Naive B cell (primary cell): ENCODE data around the gene CGB1. TPM values are rescaled to one million over a fixed set of nuclear protein-coding genes. Genes with fewer than 3 reads are reported as not detected.

Experiments used
- ATAC-seq, 2 donors: fragments of 150-1000 bp; cut with Tn5 transposase; 2 replicates each; pipeline ENCODE4 v1.10.0; 2021; ENCODE audit warnings: low read depth in 2 of 2, mild to moderate bottlenecking in 2 of 2, moderate library complexity in 2 of 2
- DNase-seq: peaks from one replicate; pipeline ENCODE4 v3.0.0; 2022
- H3K27ac Mint-ChIP-seq, 6 donors: one replicate each; pipeline ENCODE4 v1.8.0; 2020 to 2022; ENCODE audit warnings: mild to moderate bottlenecking in 6 of 6, mixed read lengths in 6 of 6, moderate library complexity in 5 of 6, inconsistent platforms in 2 of 6
- H3K27me3 Mint-ChIP-seq, 3 donors: one replicate each; pipeline ENCODE4 v1.8.0; 2021 to 2022; ENCODE audit warnings: mixed read lengths in 3 of 3, mild to moderate bottlenecking in 1 of 3
- H3K36me3 Mint-ChIP-seq, 2 donors: one replicate each; pipeline ENCODE4 v1.8.0; 2020 to 2022; ENCODE audit warnings: mixed read lengths in 2 of 2, inconsistent platforms in 1 of 2, mild to moderate bottlenecking in 1 of 2
- H3K4me1 Mint-ChIP-seq, 3 donors: one replicate each; pipeline ENCODE4 v1.8.0; 2020 to 2022; ENCODE audit warnings: mixed read lengths in 3 of 3, inconsistent platforms in 1 of 3, mild to moderate bottlenecking in 1 of 3, moderate library complexity in 1 of 3
- H3K4me3 Mint-ChIP-seq, 8 donors: one replicate each; pipeline ENCODE4 v1.8.0; 2020 to 2022; ENCODE audit warnings: mild to moderate bottlenecking in 8 of 8, mixed read lengths in 8 of 8, moderate library complexity in 8 of 8, inconsistent platforms in 2 of 8
- H3K9me3 Mint-ChIP-seq, 7 donors: one replicate each; pipeline ENCODE4 v1.8.0; 2020 to 2022; ENCODE audit warnings: mixed read lengths in 7 of 7, mild to moderate bottlenecking in 5 of 7, inconsistent platforms in 2 of 7, moderate library complexity in 1 of 7
- polyA plus RNA-seq, 6 donors: library from polyadenylated mRNA; unstranded; fragments of 300-500 nt; fragmentation: Illumina TruSeq; gene quantifications; one replicate each; pipeline ENCODE4 v1.2.3, GENCODE V29; 2021; ENCODE audit warnings: low read depth in 6 of 6

Gene CGB1
- polyA plus RNA-seq, 6 donors from 2014 or later: not detected

DNA sequence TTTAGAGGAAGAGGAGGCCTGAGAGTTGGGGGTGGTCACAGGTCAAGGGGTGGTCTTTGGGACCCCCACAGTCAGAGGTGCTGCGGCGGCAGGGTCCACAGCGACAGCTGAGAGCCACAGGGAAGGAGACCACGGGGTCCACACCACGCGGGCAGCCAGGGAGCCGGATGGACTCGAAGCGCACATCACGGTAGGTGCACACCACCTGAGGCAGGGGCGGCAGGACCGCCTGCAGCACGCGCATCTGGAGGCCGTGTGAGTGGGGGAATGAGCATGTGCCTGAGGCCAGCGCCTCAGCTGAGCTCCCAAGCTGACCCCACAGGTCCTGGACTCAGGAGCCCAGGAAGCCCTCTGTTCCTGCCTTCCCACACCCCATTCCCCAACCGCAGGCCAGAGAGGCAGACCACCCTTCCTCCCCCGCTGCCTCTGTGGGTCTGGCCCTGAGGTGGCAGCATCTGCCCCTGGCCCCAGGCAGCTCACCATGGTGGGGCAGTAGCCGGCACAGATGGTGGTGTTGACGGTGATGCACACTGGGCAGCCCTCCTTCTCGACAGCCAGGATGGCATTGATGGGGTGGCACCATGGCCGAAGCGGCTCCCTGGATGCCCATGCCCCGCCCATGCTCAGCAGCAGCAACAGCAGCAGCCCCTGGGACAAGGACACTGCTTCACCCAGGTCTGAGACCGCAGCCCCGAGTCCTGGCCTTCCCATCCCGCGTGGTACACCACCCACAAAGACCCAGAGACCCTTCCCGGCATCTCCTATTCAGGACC is 20.4 kb downstream of the CGB1 start:
- no peaks in the 10 kb centered on the region for H3K9me3 Mint-ChIP-seq
- H3K36me3 Mint-ChIP-seq: no peaks in the 10 kb centered on the region
- peak overlapping the region in 4 of 8 donors; percentile 27 to 75 (median 43) for H3K4me3 Mint-ChIP-seq
- peaks cover 13 to 33% (median 22%) of the 10 kb centered on the region in 3 donors for H3K4me1 Mint-ChIP-seq
- DNase-seq (no peak), ATAC-seq (no peak)
- peak overlapping the region in 2 of 6 donors; percentile 52 to 90 for H3K27ac Mint-ChIP-seq
- peaks cover 0 to 8% (median 0%) of the 10 kb centered on the region in 3 donors for H3K27me3 Mint-ChIP-seq

DNA sequence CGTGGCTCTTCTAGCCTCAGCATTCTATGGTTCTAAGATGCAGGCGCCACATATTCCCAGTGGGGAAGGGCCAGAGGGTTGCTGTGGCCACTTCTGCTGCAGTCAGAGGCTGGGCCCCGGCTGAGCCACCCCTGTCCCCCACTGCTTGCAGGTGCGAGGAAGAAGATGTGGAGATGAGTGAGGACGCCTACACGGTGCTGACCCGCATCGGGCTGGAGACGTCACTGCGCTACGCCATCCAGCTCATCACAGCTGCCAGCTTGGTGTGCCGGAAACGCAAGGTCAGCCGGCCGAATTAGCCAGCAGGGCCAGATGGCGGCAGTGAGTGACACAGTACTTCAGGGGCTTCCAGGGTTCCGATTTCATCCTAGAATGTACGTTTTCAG is 21.8 kb downstream of the CGB1 start:
- Mint-ChIP-seq H3K4me1 (peaks cover 12 to 19% (median 12%) of the 10 kb centered on the region in 3 donors), H3K9me3 (no peaks in the 10 kb centered on the region), H3K36me3 (peaks cover 0 to 9% of the 10 kb centered on the region in 2 donors), H3K4me3 (peak overlapping the region in 2 of 8 donors; percentile 15 to 62), H3K27ac (peak overlapping the region in 1 of 6 donors; percentile 47), H3K27me3 (peaks cover 0 to 8% (median 0%) of the 10 kb centered on the region in 3 donors)
- no peak for ATAC-seq
- DNase-seq: no peak

DNA sequence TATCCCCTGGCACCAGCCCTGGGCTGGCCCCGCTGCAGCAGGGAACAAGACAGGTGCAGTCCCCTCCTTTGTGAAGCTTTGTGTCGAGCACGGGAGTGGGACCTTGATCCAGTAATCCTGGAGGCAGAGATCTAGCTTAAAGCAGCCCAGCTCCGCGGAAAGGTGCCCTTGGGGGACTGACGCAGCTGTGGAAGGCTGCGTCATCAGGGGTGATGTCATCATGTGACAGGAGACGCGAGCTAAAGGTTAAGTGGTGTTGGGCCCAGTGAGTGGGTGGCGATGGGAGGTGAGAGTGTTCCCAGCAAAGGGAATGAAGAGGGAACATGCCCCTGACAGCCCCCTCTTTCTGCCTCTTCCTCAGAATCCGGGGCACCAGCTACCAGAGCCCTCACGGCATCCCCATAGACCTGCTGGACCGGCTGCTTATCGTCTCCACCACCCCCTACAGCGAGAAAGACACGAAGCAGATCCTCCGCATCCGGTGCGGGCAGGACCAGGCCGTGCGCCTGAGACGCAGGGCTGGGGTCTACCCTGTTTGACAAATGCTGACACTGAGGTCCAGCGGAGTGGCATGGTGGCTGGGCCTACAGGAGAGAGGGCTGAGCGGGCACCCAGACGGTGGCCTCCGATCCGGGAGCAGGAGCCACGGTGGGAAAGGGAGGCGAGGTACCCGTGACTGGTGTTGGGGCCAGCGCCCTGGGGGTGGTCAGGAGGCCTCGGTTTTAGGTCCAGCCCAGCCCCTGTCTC is 22.4 kb downstream of the CGB1 start:
- peak overlapping the region in 2 of 8 donors; percentile 30 to 76 for H3K4me3 Mint-ChIP-seq
- peaks cover 8 to 16% (median 8%) of the 10 kb centered on the region in 3 donors for H3K4me1 Mint-ChIP-seq
- peaks cover 0 to 9% of the 10 kb centered on the region in 2 donors for H3K36me3 Mint-ChIP-seq
- H3K9me3 Mint-ChIP-seq: no peaks in the 10 kb centered on the region
- DNase-seq: no peak
- peaks cover 0 to 5% (median 0%) of the 10 kb centered on the region in 3 donors for H3K27me3 Mint-ChIP-seq
- no peak for ATAC-seq
- H3K27ac Mint-ChIP-seq: no peak overlapping the region

DNA sequence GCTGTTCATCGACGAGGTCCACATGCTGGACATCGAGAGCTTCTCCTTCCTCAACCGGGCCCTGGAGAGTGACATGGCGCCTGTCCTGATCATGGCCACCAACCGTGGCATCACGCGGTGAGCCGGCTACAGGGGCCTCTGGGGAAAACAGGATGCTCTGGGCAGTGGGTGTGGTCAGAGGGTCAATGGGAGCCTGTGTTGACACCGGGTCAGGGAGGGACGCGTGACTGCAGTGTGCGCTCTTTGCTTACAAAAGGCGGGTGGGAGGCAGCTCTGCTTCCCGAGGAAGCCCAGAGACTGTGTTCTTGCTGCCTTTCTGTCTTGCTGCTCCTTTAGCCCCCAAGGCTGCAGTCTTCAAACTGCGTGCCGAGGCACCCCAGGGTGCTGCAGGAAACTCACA is 25.5 kb downstream of the CGB1 start:
- no peaks in the 10 kb centered on the region for H3K27me3 Mint-ChIP-seq
- no peak overlapping the region for H3K4me3 Mint-ChIP-seq
- H3K27ac Mint-ChIP-seq: no peak overlapping the region
- peaks cover 0 to 9% of the 10 kb centered on the region in 2 donors for H3K36me3 Mint-ChIP-seq
- ATAC-seq: no peak
- no peak for DNase-seq
- H3K9me3 Mint-ChIP-seq: no peaks in the 10 kb centered on the region
- peaks cover 0 to 4% (median 0%) of the 10 kb centered on the region in 3 donors for H3K4me1 Mint-ChIP-seq

DNA sequence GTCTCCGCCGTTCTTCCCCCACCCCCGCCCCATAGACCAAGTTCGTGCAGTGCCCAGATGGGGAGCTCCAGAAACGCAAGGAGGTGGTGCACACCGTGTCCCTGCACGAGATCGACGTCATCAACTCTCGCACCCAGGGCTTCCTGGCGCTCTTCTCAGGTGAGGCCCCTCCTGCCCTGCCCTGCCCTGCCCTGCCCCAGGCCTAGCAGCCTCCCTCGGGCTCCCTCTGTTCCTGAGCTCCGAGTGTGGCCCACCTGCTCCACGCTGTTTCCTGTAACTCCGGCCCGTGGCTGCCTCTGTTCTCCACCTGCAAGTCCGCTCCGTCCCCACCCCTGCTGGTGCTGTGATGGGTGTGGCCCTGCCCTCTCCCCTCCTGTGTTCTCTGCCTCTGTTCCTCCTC is 26.2 kb downstream of the CGB1 start:
- DNase-seq (no peak), ATAC-seq (no peak)
- Mint-ChIP-seq H3K4me3 (no peak overlapping the region), H3K36me3 (peaks cover 0 to 9% of the 10 kb centered on the region in 2 donors), H3K27me3 (no peaks in the 10 kb centered on the region), H3K4me1 (peaks cover 0 to 4% (median 0%) of the 10 kb centered on the region in 3 donors), H3K27ac (no peak overlapping the region), H3K9me3 (no peaks in the 10 kb centered on the region)

DNA sequence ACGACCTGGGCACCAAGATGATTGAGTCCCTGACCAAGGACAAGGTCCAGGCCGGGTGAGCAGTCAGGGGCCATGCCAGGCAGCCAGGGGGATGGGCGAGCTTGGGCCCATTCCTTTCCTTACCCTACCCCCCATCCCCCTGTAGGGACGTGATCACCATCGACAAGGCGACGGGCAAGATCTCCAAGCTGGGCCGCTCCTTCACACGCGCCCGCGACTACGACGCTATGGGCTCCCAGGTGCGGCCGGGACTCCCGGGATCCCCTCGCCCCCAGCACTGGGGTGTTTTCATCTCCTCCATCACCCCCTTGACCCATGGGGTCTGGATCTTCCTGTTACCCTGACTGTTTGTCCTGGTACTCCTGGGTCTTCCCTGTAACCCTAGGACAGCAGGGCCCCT is 26.9 kb downstream of the CGB1 start:
- H3K27me3 Mint-ChIP-seq: no peaks in the 10 kb centered on the region
- ATAC-seq (no peak), DNase-seq (no peak)
- H3K4me3 Mint-ChIP-seq: no peak overlapping the region
- H3K36me3 Mint-ChIP-seq: peaks cover 0 to 9% of the 10 kb centered on the region in 2 donors
- no peak overlapping the region for H3K27ac Mint-ChIP-seq
- peaks cover 0 to 4% (median 0%) of the 10 kb centered on the region in 3 donors for H3K4me1 Mint-ChIP-seq
- H3K9me3 Mint-ChIP-seq: no peaks in the 10 kb centered on the region

DNA sequence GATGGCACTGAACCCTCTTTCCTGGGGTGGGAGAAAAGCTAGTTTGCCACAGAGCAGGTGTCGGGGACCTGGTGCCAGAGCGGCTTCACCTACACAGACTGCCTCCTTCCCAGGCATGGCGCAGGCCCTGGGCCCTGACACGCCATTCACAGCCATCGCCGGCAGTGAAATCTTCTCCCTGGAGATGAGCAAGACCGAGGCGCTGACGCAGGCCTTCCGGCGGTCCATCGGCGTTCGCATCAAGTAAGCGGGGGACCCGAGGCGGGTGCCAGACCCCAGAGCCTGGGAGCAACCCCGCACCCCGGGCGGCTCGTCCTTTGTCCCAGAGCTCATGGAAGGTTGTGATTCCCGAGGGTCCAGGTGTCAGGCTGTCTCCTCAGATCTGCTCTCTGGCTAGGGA is 29.8 kb downstream of the CGB1 start:
- peaks cover 6 to 9% of the 10 kb centered on the region in 2 donors for H3K36me3 Mint-ChIP-seq
- DNase-seq: no peak
- peaks cover 0 to 4% (median 0%) of the 10 kb centered on the region in 3 donors for H3K4me1 Mint-ChIP-seq
- H3K27me3 Mint-ChIP-seq: no peaks in the 10 kb centered on the region
- no peak for ATAC-seq
- no peaks in the 10 kb centered on the region for H3K9me3 Mint-ChIP-seq
- no peak overlapping the region for H3K27ac Mint-ChIP-seq
- H3K4me3 Mint-ChIP-seq: no peak overlapping the region

DNA sequence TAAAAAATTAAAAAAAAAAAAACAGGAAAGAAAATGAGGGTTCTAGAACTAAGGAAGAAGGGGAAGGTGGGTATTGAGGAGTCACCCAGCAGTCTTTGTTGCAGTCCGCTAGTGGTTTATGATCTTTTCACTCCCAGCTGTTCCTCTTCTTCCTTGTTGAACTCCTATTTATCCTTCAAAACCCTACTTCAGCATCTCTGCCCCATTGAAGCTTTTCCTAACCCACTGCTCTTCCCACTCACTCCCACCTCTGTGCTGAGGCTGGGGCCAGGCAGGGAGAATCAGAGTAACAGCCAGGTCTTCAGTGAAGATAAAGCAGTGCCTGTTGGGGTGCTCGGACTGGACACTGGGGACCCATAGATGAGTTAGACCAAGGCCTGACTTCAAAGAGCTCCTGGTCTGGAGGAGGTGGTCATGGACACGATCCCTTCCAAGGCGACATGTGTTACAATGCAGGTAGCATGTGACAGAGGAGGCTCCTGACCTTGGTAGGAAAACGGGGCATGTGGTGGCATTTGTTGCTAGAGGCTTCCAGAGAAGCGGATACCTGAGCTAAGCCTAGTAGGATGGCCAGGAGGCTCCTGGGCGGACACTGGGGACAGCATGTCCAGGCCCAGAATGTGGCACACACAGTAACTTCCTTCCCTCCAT is 31.6 kb downstream of the CGB1 start:
- ATAC-seq: no peak
- peaks cover 0 to 6% of the 10 kb centered on the region in 2 donors for H3K36me3 Mint-ChIP-seq
- H3K9me3 Mint-ChIP-seq: no peaks in the 10 kb centered on the region
- no peak overlapping the region for H3K27ac Mint-ChIP-seq
- no peak for DNase-seq
- H3K4me1 Mint-ChIP-seq: no peaks in the 10 kb centered on the region
- no peak overlapping the region for H3K4me3 Mint-ChIP-seq
- H3K27me3 Mint-ChIP-seq: no peaks in the 10 kb centered on the region

DNA sequence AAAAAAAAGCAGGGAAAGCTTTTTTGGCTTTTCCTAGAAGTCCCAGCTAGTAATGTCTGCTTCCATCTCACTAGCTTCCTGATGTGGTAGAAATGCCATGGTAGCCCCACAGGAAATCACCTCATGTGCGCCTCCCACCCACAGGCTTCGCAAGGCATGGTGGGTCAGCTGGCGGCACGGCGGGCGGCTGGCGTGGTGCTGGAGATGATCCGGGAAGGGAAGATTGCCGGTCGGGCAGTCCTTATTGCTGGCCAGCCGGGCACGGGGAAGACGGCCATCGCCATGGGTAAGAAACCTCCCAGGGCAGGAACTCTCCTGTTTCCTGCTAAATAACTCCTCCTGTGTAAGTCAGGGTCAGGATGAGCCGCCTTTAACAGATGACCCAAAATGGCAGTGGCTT is 32.6 kb downstream of the CGB1 start:
- Mint-ChIP-seq H3K27me3 (no peaks in the 10 kb centered on the region), H3K4me1 (peaks cover 0 to 7% (median 6%) of the 10 kb centered on the region in 3 donors), H3K9me3 (no peaks in the 10 kb centered on the region), H3K27ac (no peak overlapping the region), H3K36me3 (peaks cover 0 to 6% of the 10 kb centered on the region in 2 donors), H3K4me3 (no peak overlapping the region)
- DNase-seq: no peak
- no peak for ATAC-seq

DNA sequence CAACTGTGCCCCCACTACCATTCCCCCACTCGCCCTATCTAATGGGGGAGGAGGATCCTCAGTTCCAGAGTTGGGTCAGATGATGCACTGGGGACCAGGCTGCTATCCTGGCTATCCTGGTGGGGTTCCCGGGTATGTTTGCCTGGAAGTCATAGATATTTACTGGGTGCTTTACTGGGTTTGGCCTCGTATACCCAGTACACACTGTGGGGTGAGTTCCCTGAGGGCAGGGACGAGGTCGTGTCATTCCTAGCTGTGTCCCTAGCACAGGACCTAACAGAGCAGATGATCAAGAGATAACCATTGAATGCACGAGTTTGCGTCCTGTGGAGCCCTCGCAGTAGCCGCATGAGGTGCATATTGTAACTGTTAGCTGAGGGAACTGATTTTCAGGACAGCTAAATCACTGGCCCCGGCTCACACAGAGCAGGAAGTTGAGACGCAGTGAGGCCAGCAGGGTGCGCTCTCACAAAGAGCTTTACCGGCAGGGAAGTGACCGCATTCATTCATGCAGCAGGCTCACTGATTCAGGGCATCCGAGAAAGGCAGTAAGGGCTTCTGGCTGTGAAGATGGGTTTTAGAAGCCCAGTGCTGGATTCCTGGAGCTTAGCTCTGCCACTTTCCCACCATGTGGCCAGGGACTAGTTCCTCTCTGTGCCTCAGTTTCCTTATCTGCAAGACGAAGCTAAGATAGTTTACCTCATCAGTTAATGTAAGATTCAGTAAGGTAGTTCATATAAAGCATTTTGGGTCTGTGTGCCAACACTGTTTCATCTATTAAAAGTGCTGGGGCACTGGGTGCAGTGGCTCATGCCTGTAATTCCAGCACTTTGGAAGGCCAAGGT is 37.0 kb downstream of the CGB1 start:
- Mint-ChIP-seq H3K27me3 (no peaks in the 10 kb centered on the region), H3K36me3 (peaks cover 0 to 6% of the 10 kb centered on the region in 2 donors), H3K27ac (peak overlapping the region in 1 of 6 donors; percentile 41), H3K4me1 (peaks cover 17 to 31% (median 18%) of the 10 kb centered on the region in 3 donors), H3K4me3 (peak overlapping the region in 2 of 8 donors; percentile 50 to 68), H3K9me3 (no peaks in the 10 kb centered on the region)
- peak; percentile 36 for DNase-seq
- peak; percentile 78 to 79 for ATAC-seq

DNA sequence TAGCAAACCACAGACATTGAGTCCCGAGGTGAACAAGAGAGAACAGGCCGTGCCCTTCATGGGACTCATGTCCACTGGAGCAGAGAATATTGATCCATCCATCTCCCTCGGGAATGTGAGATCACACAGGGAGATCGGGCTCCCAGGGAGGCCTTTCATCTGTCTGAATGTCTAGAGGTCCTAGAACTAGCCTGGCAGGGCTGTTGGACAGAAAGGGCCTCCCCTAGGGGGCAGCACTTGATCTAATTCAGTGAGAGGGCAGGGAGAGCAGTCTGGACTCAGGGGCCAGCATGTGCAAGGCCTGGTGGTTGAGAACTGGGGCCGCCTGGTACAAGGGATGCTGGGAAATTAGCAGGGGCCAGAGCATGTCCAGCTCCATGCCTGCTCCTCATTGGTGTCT is 38.7 kb downstream of the CGB1 start:
- peak overlapping the region in 1 of 6 donors; percentile 21 for H3K27ac Mint-ChIP-seq
- peaks cover 0 to 2% (median 0%) of the 10 kb centered on the region in 7 donors for H3K9me3 Mint-ChIP-seq
- no peaks in the 10 kb centered on the region for H3K36me3 Mint-ChIP-seq
- peak overlapping the region in 2 of 8 donors; percentile 15 to 40 for H3K4me3 Mint-ChIP-seq
- DNase-seq (no peak), ATAC-seq (no peak)
- no peaks in the 10 kb centered on the region for H3K27me3 Mint-ChIP-seq
- peaks cover 25 to 43% (median 28%) of the 10 kb centered on the region in 3 donors for H3K4me1 Mint-ChIP-seq

DNA sequence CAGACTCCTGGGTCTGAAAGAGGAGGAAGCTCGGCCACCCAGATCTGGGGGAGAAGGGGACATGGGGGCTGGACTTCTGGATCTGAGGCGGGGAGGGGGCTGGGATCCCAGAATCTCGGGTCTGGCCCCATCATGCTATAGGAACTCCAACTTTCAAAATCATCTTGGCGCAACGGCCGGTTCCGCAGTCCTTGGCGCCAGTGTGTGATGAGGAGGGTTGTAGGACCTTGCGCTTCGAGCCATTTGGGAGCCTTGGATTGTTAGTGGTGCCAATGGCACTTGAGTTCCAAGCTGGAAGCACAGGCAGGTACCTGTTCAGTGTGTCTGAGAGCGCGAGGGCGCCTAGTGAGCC is 42.7 kb downstream of the CGB1 start:
- Mint-ChIP-seq H3K9me3 (peaks cover 0 to 2% (median 0%) of the 10 kb centered on the region in 7 donors), H3K27ac (peak overlapping the region; percentile 93 to 99 (median 98)), H3K36me3 (peaks cover 0 to 3% of the 10 kb centered on the region in 2 donors), H3K4me1 (peaks cover 39 to 49% (median 47%) of the 10 kb centered on the region in 3 donors), H3K4me3 (peak overlapping the region; percentile 89 to 100 (median 96)), H3K27me3 (no peaks in the 10 kb centered on the region)
- ATAC-seq: no peak
- DNase-seq: no peak
